GM19193 (cell line): ENCODE results near the gene KCNJ13.

Experiments used
- POLR2A ChIP-seq: IDR thresholded peaks from 4 replicates; pipeline ENCODE4 v1.6.1; 2011; ENCODE audit not compliant: insufficient read depth, insufficient read length; ENCODE audit errors: extremely low read depth

Gene KCNJ13

DNA sequence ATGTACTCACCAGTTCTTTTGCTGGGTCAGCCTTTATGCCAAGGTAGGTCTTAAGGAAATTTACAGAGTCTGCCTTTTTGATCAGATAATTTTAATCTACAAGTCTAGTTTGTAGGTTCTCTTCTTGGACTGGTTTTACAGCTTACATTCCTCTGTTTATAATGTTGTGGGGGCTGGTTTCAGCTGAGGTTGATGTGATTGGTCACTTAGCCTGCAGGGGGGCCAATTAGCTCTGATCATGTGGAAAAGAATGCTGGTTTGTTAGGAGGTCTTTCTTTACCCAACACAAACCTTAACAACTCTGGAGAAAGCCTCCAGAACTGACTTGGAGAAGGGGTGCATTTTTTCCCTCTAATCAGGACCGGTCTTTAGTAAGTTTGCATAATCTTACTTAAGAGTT, at the start of gene KCNJ13:
Gene KCNJ13, minus strand, starts transcription at position 131 of the 400 bp plus-strand sequence. CDS start 5,203 bp downstream, outside the sequence.
- no peak for TF ChIP-seq POLR2A

DNA sequence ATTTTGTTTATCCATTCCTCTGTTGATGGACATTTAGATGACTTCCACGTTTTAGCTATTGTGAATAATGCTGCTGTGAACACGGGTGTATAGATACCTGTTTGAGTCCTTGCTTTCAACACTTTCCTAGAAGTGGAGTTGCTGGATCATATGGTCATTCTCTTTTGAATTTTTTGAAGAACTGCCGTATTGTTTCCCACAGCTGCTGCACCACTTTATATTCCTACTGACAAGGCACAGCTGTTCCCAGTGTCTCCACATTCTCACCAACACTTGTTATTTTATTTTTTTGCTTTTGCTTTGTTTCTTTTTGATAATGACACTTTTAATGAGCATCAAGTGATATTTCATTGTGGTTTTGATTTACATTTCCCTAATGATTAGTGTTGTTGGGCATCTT, 41.4 kb upstream of the KCNJ13 start:
- no peak for TF ChIP-seq POLR2A

DNA sequence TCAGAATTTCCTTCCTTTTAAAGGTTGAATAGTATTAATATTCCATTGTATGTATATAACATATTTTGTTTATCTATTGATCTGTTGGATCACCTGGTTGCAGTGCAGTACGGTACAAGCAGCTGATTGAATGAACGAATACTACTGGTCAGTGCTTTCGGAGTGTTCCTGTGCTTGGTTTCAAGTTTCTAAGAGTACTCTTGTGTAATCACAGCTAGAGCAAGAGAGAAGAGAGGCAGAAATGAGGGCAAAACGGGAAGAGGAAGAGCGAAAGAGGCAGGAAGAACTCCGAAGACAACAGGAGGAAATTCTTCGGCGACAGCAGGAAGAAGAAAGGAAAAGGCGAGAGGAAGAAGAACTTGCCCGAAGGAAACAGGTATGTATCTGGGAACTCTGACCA, 40.3 kb upstream of the KCNJ13 start:
- TF ChIP-seq POLR2A: no peak

DNA sequence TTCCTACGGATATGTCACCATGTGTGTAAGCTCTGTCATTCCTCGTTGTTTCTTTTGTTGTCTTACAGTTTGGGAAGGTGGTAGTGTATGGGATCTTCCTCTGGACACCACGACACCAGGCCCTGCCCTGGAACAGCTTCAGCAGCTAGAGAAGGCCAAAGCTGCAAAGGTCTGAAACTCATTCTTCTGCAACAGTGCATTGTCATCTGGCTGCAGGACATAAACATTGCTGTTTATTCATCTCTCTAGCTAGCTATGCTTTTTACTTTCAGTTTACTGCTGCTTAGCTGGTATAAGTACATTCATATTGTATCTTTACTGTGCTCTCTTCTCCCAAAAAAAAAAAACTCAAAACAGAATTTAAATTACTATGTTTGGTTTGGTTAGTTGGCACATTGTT, 39.2 kb upstream of the KCNJ13 start:
- no peak for TF ChIP-seq POLR2A

DNA sequence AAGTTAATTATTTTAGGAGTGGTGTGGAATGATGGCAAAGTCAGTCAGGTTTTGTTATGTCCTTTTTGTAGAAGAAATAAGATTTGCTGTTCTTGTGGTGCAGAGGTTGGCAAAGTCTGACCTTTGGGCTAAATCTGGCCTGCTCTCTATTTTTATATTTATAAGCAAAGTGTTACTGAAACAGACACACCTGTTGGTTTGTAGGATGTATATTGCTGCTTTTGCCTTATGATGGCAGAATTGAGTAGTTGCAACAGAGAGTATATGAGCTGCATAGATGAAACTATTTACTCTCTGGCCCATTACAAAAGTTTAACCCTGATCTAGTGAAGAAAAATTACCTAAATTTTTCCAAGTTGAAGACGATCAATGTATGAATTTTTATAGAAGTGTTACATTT, 34.1 kb upstream of the KCNJ13 start:
- no peak for TF ChIP-seq POLR2A

DNA sequence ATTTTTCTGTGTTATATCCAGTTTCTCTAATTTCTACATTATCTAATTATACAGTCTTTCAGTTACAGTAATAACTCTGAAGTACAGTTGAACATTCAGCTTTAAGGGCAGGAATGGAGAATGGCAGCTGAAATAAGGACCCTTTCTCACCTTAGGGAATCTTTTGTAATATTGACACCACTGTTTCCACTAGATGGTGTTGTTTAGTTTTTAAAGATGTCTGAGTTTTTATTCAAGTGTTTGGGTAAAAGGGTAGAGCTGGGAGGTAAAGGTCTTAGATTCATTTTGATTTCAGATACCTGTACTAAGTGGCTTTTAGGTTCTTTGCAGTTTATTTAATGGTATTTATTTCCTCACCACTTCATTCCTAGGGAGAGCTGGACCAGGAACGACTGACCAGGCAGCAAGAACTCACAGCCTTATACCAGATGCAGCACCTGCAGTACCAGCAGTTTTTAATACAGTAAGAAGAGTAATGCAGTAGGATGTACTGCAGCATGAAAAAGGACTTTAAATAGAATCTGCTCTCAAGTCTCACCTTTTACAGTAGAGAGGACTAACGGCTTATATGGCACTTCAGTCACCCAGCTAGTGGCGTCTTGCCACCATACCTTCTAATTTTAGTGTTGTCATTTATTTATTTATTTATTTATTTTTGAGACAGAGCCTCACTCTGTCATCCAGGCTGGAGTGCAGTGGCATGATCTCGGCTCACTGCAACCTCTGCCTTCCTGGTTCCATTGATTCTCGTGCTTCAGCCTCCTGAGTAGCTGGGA, 33.2 kb upstream of the KCNJ13 start:
- no peak for TF ChIP-seq POLR2A

DNA sequence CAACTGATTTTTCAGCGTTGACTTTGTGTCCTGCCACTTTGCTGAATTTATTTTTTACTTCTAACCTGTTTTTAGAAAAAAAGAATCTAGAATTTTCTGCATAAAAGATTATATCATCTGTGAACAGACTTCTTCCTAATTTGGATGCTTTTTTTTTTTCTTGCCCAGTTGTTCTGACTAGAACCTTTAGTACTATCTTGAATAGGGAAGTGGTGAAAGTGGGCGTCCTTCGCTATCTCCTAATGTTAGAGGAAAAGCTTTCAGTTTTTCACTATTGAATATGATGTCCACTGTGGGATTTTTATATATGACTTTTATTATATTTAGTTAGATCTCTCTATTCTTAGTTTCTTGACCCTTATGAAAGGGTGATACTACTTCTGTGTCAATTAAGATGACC, 25.7 kb upstream of the KCNJ13 start:
- TF ChIP-seq POLR2A: no peak

DNA sequence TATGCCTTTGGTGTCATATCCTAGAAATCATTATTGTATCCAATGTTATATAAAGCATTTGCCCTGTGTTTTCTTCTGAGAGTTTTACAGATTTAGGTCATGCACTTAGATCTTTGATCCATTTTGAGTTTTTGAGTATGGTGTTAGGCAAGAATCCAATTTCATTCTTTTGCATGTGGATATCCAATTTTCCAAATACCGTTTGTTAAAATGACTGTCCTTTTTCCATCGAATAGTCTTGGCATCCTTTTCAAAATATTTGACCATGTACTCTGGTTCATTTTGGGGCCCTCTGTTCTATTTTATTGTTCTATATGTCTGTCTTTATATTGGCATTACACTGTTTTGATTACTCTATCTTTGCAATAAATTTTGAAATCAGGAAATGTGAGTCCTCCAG, 23.8 kb upstream of the KCNJ13 start:
- TF ChIP-seq POLR2A: no peak

DNA sequence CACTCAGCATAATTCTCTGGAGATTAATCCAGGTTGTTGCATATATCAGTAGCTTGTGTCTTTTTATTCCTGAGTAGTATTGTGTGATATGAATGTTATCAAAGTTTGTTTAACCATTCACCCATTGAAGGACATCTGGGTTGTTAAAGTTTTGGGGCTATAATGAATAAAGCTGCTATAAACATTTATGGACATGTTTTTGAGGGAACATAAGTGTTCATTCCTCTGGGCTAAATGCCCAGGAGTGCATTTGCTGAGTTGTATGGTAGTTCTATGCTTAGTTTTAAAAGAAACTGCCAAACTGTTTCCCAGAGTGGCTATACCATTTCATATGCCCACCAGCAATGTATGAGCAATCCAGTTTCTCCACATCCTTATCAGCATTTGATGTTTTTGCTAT, 21.8 kb upstream of the KCNJ13 start:
- no peak for TF ChIP-seq POLR2A

DNA sequence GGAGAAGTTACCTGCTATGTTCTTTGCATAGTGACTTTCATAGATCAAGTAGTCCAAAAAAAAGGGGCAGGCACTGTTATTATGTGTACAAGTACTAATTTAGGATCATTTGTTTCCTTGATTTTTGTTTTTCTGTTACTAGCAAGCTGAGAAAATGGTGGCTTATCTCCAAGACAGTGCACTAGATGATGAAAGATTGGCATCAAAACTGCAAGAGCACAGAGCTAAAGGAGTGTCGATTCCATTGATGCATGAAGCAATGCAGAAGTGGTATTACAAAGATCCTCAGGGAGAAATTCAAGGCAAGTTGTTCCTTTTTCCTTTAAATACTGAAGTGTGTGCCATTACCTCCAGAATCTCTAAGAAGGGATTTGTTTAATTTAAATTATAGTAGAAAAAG, 19.6 kb upstream of the KCNJ13 start:
- no peak for TF ChIP-seq POLR2A

DNA sequence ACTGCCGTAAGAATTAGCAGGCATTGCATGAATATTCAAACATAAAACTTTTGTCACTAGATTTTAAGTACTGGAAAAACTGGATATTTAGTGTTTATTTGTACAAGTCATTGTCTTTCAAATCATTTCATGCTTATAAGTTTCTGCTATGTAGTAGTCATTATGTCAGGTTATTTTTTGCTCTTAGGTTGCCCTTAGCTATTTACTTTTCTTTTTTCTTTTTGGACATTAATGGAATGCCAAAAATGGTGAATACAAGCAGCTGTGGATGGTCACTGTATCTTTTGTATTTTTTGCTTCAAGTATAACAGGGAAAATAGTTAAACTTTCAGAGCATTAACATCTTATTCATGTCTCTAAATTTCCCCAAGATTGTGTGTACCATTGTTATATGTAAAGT, 18.6 kb upstream of the KCNJ13 start:
- no peak for TF ChIP-seq POLR2A

DNA sequence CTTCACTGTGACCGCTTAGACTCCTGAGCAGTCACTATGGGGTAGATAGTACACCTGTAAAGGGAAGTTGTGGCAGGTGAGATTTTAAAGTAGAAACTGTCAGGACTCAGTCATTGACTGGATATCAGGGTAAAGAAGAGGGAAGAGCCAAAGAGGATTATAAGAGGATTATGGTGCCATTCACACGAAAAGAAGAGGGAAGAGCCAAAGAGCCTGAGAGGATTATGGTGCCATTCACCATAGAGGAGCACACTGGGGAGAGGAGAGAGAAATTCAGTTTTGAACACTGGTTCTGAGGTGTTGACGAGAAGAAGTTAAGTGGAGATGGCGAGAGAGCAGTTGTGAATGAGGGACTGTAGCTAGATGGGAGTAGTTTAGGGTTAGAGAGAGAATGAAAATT, 16.9 kb upstream of the KCNJ13 start:
- no peak for TF ChIP-seq POLR2A

DNA sequence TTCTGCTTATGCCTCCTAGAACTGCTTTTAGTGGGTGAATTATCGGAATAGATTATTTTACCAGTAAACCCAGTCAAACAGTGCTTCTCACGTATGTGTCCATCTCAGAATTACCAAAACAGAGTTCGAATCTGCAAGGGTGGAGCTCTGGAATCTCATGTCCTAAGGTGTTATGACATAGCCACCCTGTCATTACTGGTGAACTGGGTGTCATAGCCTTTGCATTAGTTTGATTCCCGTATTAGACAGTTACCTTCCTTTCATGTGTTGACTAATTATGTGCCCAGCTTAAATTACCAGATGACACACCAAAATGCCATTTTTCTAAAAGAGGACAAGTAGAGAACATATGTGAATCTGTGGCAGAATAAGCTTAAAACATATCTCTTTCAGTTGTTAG, 15.2 kb upstream of the KCNJ13 start:
- TF ChIP-seq POLR2A: no peak

DNA sequence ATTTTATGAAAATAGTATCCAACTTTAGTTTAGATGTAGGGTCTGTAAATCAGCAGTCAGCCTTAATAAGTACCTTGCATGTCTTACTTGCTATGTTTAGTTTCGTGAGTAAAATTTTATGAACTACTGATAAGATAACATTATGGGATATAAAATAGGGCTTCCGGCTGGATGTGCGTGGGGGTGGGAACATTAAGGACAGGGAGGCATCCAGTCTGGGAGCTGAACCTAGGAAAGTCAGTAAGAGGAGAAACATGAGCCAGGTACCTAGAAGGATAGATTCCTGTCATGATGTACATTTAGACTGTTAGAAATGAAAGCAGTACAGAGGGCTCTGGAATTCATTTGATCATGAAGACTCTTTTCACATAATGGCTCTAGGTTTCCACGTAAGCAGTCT, 12.7 kb upstream of the KCNJ13 start:
- no peak for TF ChIP-seq POLR2A

DNA sequence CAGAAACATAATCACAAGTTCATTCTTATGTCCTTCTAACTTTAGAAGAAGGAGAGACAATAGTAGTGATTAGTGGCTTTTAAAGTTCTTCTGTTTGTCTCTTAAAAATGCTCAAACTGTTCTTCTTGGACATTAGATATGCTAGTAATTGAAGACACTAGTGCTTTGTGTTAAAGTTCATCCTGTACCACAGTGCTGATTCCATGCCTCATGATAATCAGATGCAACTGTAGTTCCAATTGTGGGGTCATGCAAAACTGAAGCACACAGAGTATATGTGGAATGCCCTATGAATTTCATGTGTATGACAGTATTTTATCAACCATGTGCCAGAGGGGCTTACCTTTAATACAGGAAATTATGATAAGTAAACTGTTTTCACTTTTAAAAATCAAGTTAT, 11.4 kb upstream of the KCNJ13 start:
- no peak for TF ChIP-seq POLR2A

DNA sequence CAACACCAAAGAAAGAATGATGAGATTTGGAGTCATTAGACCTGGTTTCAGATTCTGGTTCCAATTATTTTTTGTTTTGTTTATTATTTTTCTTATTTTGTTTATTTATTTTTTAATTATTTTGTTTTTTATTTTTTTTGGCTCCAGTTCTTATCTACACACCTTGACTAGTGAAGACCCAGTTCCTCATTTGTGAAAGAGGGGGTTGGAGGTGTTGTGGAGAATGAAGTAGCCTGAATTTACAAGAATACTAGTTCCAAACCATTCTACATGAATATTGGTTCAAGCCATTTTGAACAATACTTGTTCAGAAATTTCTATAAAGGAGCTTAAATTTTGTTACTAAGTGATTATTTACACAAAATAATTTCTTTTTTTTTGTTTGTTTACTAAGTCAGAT, 6.9 kb upstream of the KCNJ13 start:
- TF ChIP-seq POLR2A: no peak

DNA sequence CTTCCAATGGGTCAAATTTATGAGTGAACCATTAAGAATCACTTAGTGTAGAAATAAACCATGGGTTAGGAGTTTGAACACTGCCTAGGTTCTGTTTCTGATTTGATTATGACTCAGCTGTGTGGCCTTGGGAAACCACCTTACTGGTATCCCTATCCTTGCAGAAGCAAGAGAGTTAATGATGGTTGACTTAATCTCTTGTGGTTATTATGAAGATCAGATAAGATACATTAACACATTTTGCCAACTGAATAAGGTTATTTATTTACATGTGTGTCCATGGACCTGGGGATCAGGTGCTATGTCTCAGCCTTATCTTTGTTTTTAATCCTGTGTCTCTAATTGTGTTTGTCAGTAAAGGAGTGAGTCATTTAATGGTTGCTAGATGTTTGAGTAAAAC, 5.4 kb upstream of the KCNJ13 start:
- TF ChIP-seq POLR2A: no peak
